Non-pigmented ciliary epithelial cell (primary cell): ENCODE data around the gene CTNNA3.

Experiments used
- DNase-seq: peaks from one replicate; pipeline ENCODE4 v3.0.0-alpha.2; 2010; ENCODE audit warnings: low read depth

The CTNNA3 gene

DNA sequence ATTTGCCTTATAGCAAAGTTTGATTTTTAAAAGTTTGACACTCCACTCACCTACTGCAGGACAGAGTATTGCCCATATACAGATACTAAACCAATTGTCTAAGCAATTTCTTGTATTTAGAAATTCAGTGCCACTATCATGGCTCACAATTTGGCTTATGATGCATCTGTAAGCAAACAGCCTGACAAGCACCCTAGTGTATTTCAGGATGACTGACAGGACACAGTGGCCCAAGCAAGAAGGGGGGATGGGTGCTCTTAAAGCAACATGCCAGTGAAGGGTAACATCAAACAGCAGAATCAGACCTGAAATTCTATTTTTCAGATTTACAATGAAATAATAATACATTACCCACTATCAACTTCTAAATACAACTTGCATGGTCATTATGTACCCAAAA lies 30.5 kb downstream of the CTNNA3 start:
- DNase-seq: no peak

DNA sequence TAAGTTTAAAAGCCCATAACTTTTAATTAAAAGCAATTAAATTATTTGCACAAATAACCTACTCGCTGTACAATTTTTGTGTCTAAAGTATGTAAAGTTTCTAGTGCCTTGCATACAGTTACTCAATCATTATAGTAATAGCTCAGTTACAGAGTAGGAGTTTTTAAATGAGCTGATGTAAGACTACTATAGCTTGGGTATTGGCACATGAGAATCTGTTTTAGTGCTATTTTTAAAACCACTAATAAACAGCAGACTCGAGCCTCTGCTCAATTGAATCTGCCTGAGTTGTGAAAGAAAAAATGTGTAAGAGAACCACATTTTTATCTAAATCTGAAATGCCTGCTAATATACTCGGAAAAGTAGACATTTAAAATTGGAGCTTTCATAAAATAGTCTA lies 31.1 kb downstream of the CTNNA3 start:
- DNase-seq: no peak

DNA sequence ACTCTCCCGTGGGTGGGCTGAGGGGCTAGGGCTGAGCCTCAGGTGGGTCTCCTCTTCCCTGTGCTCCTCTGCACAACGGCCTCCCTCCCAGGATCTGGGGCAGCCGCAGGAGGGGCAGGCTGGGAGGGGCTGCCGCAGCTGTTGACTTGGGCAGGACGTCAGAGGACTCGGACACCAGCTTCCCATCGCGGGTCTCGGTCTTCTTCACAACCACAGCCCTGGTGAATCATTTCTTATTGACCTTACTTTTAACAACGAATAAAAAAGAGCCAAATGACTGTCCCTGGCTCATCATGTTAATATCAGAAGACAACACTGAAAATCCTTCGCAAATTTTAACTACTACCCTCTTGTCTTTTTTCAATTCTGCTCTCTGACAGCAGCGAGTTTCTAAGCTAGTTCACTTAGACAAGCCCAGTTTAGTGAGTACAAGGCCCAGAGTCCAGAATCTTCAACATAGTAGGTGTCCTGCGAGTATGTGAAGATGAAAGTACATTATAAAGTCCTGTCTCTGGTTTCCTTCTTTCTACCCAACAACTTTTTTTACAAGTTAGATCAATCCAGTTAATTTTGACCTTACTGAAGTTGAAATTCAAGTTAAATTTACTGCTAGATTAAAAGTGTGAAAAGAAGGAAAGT lies 32.4 kb downstream of the CTNNA3 start:
- DNase-seq: no peak

DNA sequence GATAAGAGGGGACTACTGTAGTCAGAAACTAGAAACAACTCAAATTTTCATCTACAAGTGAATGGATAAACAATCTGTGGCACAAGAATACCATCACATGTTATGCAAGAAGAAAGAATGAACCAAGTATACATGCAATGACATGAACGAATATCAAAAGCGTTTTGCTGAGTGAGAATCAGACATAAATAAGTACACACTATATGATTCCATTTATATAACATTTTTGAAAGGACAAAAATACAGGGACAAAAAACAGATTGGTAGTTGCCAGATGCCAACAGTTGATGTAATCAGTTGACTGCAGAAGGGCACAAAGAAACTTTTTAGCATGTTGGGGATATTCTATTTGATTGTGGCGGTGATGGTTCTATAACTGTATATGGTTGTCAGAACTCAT lies 33.6 kb downstream of the CTNNA3 start:
- no peak for DNase-seq

DNA sequence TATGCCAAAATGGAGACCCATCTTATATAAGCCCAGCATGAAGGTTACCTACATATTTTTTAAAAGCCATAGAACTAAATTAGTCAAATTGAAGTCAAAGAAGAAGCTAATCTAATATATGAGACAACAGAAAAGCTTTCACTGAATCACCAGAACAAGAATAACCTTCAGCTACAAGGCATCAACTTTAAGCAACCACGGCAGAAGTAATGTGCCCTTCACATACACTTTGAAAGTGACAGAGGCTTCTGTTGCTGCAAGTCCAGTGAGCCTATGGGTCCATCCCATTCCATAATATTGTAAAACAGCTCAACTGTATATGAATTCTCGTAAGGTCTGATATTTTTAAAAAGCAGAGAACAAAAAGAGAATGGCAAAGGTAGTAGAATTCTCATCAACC lies 36.5 kb downstream of the CTNNA3 start:
- DNase-seq: no peak

DNA sequence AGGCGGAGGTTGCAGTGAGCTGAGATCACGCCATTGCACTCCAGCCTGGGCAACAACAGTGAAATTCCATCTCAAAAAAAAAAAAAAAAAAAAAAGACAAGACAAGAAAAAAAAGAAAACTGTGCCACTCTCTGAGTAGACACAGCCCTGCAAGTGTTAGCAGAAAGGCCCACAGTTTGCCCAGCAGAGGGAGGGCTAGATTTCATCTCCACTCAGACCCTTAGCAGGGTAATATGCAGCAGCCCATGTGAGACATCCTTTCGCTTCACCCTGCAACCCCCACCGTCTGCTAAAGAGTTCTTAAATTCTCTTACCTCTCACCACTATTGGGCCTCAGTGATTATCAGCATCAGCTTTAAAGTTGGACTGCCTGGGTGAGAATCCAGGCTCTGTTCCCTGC lies 38.2 kb downstream of the CTNNA3 start:
- no peak for DNase-seq

DNA sequence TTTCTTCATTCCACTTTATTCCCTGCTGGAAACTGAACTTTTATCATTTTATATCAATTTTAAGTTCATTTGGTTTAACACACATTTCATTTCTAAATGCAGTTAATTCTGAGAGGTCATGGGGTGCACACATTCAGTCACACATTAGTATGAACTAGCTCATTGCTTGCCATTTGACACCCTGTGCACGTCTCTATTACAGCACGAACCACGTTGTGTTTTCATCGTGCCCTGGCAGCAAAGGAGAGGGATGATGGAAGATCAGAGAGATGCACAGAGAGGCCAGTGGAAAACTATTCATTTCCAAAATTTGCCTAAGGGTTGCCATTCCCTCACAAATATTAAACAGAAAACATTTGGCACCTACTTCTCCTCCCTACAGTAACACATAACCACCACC lies 45.4 kb downstream of the CTNNA3 start:
- no peak for DNase-seq

DNA sequence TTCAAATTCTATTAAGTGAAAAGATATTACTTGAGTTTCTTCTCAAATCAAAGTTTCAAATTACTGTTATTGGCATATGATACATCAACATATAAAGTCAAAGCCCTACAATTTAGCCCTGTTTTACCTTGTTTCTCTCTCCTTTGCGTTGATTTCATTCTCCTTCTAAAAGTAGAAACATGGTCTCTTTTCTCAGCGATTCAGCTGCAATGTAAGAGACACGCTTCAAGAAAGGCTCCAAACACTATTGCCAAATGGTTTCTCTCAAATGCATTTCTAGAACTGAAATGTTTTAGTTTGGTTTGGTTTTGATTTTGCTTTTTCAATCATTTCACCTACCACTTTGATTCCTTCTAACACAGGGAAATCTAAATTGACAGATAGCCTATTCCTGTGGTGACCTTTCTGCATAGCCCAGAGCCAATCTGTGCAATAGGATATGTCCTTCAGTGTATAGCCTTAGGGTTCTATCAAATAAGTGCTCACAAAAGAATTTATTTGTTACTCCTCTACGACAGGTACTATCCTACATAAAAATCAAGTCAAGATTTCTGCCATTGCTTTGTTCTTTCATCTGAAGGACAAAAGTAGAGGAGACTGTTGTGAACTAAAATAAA lies 47.3 kb downstream of the CTNNA3 start:
- DNase-seq: no peak

DNA sequence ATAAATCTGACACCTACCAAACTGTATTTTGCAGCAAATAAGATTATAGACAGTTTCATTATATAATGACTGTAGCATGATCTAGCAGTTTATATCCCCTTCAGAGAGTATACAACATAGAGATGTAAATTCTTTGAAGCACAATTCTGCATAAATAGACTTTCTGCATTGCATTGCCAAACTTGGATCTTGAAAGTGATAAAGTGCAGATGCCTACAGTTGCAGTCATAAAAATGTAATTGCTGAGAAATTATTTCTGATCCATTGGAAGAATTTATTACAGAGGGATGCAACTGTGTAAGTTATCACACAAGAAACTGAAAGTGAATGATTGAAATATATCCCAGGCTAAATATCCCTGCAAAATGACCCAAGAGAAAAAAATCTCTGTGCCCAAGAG lies 65.1 kb downstream of the CTNNA3 start:
- DNase-seq: no peak

DNA sequence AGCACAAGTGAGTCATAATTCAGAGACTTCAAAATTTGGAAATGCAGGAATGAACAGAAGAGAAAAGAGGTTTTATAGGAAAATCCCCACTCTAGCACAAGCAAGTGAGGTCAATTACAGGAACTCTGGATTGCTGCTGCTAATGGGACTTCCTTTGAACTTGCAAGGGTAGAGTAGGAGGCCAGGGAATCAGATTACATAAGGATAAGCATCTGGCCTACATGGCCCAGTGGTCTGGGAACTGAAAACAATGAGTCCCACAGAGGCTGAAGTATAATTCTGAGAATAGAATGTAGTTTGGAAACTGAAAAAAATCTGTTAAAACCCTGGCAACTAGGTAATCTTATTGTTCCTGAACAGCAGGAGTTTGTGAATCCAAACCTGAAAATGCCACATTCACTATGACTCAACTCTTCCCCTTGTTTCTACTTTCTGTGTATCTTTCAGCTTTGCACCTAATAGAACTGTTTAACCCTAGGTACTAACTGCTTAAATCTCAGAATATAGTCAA lies 66.5 kb downstream of the CTNNA3 start:
- DNase-seq: peak; percentile 20

DNA sequence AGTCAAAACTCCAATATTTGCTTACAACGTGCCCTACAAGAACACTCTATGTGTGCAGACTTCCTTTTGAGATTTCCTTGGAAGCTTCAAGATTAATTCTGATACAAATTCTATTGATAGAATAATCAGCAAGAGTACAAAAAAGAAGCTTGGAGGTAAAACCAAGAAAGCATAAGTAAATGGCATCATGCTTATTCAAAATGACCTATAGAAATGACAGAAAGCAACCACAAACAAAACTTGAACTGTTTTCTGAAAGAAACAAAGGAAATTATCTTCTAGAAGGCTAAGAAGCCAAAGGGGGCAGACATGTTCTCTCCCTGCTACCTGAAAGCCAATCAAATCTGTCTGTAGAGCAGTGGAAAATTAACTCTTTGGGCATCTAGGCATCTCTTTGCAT lies 73.0 kb downstream of the CTNNA3 start:
- DNase-seq: no peak

DNA sequence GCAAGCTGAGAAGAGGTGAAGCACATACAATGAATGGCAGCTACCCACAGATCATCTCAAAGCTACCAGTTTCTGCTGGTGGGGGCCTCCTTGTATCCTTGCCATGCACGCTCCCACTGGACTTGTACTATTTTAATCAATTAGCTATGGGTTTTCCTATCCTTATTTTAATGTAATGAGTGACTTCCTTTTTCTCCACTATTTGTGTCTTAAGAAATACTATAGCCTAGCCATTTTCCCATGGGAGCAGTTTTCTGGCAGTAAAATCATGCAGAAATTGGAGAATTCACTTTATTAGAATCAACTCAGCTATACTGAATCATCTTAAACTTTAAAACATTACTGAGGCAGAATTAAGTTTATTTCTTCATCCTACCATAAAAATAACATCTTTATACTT lies 73.5 kb downstream of the CTNNA3 start:
- DNase-seq: no peak

DNA sequence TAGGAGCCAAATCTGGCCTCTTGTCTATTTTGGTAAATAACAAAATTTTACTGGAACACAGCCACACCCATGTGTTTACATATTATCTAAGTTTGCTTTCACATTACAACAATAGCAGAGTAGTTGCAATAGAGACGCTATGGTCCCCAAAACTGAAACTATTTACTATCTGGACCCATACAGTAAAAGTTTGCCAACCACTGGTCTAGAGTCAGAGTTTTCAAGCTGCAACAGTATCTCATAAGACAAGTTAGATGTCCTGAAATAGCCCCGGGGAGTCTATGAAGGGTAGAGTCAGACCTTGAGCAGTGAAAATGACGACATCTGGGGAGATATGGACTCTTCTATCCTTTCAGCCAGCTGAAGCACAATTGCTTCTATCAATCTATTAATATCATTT lies 74.2 kb downstream of the CTNNA3 start:
- DNase-seq: no peak

DNA sequence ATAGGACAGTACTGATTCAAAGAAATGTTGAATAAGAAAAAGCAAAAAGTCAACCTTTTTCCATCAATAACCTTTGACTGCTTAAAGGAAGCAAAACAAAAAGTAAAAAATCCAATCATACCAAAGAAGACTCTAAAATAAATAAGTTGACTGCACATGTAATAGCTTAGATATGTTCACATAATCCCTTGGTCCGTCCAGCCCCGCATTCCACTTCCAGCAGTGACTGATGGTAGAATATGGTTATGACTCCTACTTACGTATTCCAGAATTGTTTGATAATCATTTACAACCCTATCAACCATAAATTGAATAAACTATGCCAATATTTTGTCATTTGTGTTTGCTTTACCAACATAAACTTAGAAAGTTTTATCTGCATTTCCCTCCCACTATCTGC lies 77.9 kb downstream of the CTNNA3 start:
- DNase-seq: peak; percentile 58

DNA sequence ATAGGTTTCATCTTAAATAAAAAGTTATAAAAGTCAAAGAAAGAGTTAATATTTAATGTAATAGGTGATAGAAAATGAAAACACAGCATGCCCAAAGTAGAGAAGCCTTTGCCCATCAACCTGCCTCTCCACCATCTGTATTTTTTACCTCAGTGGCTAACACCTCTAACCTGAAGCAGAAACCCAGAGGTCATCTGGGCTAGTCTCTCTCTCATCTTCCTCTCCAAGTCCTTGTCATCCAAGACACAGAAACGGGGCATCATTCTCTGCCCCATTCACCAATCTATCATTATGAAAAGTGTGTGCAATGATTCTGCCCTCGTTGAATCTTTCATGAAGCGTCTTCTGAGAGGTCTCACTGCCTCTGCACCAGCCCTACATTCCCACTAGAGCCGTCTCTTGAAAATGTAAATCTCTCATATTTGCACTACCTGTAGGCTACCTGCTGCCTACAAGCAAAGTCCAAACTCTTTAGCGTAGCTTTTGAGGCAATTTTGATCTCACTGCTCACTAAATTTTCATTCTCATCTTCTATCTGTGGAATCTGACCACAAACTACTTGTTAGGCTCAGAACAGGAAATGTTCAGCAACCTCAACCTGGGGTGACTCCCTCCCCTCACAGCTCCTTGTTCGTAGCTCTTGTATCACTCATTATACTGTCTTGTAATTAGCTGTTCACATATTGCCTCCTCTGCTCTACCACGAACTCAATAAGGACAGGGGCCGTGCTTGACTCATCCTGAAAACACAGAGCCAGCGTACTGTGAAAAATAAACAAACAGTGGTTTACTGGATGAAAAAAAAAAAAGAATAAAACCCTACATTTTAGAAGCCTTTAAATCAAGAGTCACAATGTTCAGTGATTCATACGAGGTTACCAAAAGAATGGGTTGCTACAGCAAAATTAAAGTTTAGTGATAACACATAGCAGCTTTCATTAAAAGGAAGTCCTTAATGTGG lies 83.1 kb downstream of the CTNNA3 start:
- peak; percentile 64 for DNase-seq

DNA sequence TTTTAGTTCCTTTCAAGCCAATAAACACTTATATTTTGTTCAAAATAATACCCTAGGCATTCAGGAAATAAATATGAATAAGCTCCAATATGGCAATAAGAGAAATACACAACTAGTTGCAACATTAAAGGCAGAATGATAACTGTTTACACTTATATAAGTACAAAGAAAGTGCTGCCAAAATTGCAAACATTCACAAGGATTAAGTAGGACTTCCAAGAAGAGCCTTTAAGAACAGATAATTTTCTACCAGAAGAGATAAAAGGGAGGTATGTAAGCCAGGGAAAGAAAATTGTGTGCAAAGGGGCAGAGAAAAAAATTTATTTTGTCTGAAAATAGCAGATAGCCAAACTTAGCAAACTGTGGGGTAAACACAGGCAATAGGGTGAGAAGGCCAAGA lies 83.8 kb downstream of the CTNNA3 start:
- DNase-seq: no peak

DNA sequence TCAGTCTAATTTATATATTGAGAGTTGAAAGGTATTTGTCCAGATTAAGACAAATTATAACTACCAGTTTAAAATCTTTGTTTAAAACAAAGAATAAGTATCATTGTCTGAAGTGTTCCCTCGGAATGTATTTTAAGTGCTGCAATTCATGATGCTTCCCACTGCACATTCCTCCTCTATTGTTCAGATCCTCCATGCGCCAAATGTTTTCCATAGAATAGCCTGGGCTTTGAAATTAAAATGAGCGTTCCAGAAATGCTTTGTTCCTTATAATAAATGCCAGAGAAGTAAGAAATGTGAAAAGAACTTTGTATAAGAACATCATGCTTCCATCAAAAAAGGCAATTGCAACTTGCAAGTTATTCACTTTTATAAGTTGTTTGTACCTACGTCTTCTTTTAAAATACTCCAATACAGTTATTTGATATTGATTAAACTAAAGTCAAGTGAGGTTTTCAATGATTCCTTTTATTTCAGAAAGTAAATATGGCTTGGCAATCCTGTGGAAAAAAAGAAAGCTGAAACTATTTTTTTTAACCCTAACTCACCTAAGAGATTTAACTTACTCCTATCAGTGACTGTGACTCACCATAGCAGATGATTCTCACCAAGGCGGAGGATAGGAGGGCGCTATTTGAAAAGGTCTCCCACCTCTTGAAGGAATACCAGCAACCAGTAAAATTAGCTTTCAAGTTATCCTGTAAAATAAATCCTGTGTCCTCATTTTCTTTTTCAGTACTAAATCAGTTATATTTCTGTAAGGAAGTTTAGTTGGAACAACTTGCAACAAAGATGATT lies 85.8 kb downstream of the CTNNA3 start:
- no peak for DNase-seq

DNA sequence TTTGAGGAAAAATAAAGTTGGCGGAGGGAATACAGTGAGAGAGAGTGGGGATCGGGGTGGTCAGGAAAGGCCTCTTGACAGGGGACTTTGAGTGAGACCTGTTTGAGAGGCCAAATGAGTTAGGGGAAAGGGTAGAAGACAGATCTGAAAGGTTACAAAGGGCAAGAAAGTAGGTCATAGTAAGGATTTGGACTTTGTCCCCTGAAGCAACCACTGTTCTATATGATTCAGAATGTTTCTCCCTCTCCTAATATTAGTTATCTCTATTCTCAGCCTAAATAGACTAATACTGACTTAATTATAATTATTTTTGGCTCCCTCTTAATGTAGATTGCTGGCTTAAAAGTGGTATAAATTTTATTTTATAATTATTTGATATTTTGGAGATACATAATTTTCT lies 88.0 kb downstream of the CTNNA3 start:
- no peak for DNase-seq

DNA sequence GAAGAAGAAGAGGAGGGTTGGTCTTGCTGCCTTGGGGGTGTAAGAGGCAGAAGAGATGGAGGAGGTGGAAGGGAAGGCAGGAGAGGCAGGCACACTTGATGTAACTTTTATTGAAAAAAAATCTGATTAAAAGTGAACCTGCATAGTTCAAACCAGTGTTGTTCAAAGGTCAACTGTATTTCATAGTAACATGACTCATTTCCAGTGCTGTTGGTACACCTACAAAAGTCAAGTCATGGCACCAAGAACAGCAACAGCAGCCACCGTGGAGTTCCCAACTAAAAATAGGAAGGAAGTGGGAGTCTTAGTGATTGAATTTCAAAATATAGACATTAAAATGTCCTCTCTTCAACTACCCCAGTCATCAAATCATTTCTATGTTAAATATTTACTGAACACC lies 88.5 kb downstream of the CTNNA3 start:
- no peak for DNase-seq

DNA sequence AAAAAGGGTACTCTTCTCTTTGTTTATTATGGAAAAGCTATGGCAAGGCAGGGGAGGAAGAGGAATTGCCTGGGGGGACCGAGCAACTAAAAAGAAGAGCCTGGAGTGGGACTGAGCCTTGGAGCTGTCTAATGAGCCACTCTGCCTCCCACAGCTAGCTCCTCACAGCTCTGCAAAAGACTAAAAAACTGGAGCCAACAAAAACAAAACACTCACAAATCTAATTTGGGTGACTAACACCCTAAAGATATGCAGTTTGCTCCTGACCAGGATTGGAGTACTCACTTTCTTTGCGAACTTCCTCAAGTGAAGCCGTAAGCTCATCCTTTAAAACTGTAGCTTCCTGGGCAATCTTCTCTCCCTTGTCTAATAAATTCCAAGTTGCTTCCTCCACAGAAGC lies 89.4 kb downstream of the CTNNA3 start:
- peak; percentile 72 for DNase-seq

DNA sequence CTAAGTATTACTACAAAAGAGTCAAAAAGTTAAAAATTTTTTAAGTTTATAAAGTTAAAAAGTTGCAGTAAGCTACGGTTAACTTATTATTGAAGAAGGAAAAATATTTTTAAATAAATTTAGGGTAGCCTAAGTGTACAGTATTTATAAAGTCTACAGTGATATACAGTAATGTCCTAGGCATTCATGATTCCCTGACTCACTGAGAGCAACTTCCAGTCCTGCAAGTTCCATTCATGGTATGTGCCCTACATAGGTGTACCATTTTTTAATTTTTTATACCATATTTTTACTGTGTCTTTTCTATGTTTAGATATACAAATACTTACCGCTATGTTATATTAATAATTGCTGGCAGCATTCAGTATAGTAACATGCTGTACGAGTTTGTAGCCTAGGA lies 92.3 kb downstream of the CTNNA3 start:
- no peak for DNase-seq

DNA sequence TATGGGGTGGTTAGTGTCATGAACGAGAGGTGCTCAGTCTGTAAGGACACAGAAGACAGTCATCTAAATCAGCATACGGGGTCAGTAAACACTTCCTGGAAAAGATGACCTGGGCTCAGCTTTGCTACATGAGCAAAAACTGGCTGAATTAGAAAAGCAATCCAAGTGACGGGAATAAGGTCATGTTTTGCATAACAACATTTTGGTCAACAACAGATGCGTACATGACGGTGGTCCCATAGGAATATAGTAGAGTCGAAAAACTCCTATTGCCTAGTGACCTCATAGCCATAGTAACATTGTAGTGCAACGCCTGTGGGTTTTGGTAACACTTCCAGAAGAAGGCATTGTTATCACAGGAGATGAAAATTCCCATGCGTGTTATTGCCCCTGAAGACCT lies 92.9 kb downstream of the CTNNA3 start:
- DNase-seq: no peak
